NCI-H2107 (cell line): Measurements from ENCODE around the gene FAM163A.
"Not testable (repeated sequence)": the region's sequence is repeated elsewhere in the genome, so short reads cannot be mapped to it uniquely, and the experiment has no call there.

ENCODE experiments used
- DNase-seq: peaks from one replicate; lab custom pipeline; 2025; lab: John Stamatoyannopoulos, UW

Gene FAM163A

DNA sequence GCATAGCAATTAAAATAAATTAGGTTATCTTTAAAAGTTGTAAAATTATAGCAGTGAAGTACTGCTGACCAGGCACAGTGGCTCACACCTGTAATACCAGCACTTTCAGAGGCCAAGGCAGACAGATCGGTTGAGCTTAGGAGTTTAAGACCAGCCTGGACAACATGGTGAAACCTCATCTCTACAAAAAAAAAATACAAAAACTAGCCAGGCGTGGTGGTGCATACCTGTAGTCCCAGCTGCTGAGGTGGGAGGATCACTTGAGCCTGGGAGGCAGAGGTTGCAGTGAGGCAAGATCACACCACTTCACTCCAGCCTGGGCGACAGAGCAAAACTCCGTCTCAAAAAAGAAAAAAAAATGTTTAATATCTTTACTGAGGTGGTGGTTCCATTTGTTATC is 112.7 kb downstream of the FAM163A start:
- DNase-seq: not testable (repeated sequence)

DNA sequence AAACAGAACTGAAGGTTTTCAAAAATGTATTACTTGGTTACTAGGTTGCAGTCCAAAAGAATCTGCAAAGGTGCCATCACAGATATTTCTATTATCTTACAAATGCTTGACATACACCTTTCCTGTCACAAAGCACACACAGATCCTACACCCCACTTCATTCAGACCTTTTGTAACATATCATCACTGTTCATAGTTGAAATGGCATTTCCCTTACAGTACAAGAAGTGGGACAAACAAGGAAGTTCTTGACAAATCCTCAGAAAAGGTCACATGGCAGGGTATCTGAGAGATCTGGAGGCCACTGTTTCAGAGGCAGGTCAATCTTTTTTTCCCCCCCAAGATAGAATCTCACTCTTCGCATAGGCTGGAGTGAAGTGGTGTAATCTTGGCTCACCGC is 113.2 kb downstream of the FAM163A start:
- no peak for DNase-seq

DNA sequence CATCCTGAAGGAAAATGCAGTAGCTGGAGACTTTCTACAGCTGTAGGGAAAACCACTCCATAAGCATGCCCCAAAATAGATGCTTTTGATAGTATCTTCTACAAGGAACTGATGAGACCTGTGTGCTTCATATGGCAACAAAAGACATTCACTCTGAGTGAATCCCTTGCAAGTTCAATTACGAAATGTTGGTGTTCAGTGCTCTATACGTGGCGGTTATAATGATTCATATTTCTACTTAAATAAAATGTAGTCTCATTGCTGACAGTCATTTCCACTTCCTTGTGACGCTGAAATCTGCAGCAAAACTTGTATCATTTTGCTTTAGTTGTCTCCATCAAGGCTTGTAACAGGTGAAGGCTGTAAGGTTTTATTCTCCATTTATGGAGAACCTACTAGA is 113.9 kb downstream of the FAM163A start:
- DNase-seq: no peak

DNA sequence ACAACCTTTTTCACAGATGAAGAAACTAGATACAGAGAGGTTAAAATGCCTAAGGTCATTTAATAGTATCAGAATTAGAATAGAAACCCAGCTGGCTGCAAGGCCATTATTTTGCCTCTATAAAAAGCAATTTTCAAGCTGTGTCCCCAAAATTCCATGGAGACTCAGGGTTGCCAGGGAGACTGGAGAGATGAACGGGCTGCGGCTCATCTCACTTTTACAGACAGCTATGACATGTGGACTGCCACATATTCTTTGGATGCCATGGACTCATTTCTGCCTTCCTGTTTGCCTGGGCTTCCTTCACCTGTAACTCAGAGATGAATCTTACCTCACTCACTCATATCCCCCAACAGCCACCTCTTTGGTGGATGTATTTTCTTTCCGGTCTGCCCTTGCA is 117.6 kb downstream of the FAM163A start:
- no peak for DNase-seq

DNA sequence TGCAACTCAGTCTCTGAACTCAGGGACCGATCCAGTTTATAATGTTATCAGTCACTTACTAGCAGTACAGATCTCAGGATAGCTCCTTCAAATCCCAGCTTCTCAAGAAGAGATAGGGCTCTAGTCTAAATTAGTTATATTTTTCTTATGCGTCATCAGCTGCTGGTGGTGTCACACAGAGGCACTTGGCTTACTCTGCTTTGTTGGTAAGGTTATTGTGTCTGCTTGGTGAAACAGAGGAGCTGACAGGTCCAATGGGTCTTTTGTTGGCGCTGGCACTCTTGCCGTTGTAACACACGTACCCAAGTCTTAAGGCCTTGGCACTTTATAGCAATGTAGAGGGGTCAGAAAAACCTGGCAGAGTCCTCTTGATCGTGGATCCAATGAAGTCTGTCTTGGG is 122.3 kb downstream of the FAM163A start:
- no peak for DNase-seq
